Loucy (cell line): ENCODE data around the gene ARG1.

Experiments used
- H2AFZ ChIP-seq: fragments of 200-600 bp; sonication (generic); 2 replicates; pipeline ENCODE4 v1.6.0; 2016; ENCODE audit warnings: antibody characterized with exemption, mild to moderate bottlenecking, low read length, moderate library complexity
- H3F3A ChIP-seq: fragments of 200-600 bp; 2 replicates; pipeline ENCODE4 v1.6.0; 2016; ENCODE audit warnings: antibody characterized with exemption, low read depth, mild to moderate bottlenecking
- H3K27me3 ChIP-seq: fragments of 200-600 bp; sonication (generic); 2 replicates; pipeline ENCODE4 v1.6.1; 2014; ENCODE audit warnings: low read length, mild to moderate bottlenecking; ENCODE audit not compliant: insufficient read depth, poor library complexity, severe bottlenecking
- H3K36me3 ChIP-seq: fragments of 200-600 bp; sonication (generic); 2 replicates; pipeline ENCODE4 v1.6.1; 2016; ENCODE audit warnings: low read length; ENCODE audit not compliant: insufficient read depth
- H3K4me1 ChIP-seq: fragments of 200-600 bp; sonication (generic); 2 replicates; pipeline ENCODE4 v1.5.1; 2014; ENCODE audit warnings: low read length, mild to moderate bottlenecking; ENCODE audit not compliant: insufficient read depth, poor library complexity, severe bottlenecking
- H3K4me2 ChIP-seq: fragments of 200-600 bp; sonication (generic); 2 replicates; pipeline ENCODE4 v1.6.0; 2014; ENCODE audit warnings: antibody characterized with exemption, low read length, low read depth, mild to moderate bottlenecking; ENCODE audit not compliant: poor library complexity, severe bottlenecking
- H3K4me3 ChIP-seq: fragments of 200-600 bp; sonication (generic); 2 replicates; pipeline ENCODE4 v1.5.1; 2014; ENCODE audit warnings: low read length, mild to moderate bottlenecking, mixed read lengths; ENCODE audit not compliant: poor library complexity, severe bottlenecking
- H3K79me2 ChIP-seq: fragments of 200-600 bp; sonication (generic); 2 replicates; pipeline ENCODE4 v1.6.1; 2014; ENCODE audit warnings: low read length; ENCODE audit not compliant: insufficient read depth
- H3K9ac ChIP-seq: fragments of 200-600 bp; sonication (generic); 2 replicates; pipeline ENCODE4 v1.6.0; 2014; ENCODE audit warnings: mild to moderate bottlenecking, low read depth, low read length, moderate library complexity; ENCODE audit not compliant: poor library complexity, severe bottlenecking
- H3K9me2 ChIP-seq: fragments of 200-600 bp; sonication (generic); replicated peaks from 2 replicates; pipeline ENCODE4 v1.6.1; 2016; ENCODE audit warnings: low read depth, low read length, mixed read lengths
- H3K9me3 ChIP-seq: fragments of 200-600 bp; sonication (generic); 2 replicates; pipeline ENCODE4 v1.6.1; 2014; ENCODE audit warnings: mild to moderate bottlenecking, antibody characterized with exemption, low read length, low read depth; ENCODE audit not compliant: insufficient read depth
- H4K20me1 ChIP-seq: fragments of 200-600 bp; sonication (generic); 2 replicates; pipeline ENCODE4 v1.6.0; 2014; ENCODE audit warnings: antibody characterized with exemption, low read length, mild to moderate bottlenecking; ENCODE audit not compliant: insufficient read depth, poor library complexity, severe bottlenecking
- CTCF ChIP-seq: fragments of 200-600 bp; sonication (generic); conservative IDR thresholded peaks from 2 replicates; pipeline ENCODE4 v1.5.1; 2014; ENCODE audit warnings: mild to moderate bottlenecking, antibody characterized with exemption, low read length
- EZH2phosphoT487 ChIP-seq: fragments of 200-600 bp; IDR thresholded peaks from 2 replicates; pipeline ENCODE4 v1.6.1; 2018; ENCODE audit warnings: antibody characterized with exemption, mild to moderate bottlenecking, moderate library complexity, borderline replicate concordance

Gene ARG1

GRCh38 chr6:131629651-131630050 is 56.6 kb downstream of the ARG1 start:
- Histone ChIP-seq H3K4me1 (peaks cover 21% of the 10 kb centered on the region), H3K4me3 (no peak overlapping the region), H3F3A (no peaks in the 10 kb centered on the region), H3K9me2 (no peaks in the 10 kb centered on the region), H3K79me2 (peaks cover 29% of the 10 kb centered on the region), H3K9ac (no peak overlapping the region), H3K36me3 (peaks cover 3% of the 10 kb centered on the region; the same call in 1 of the 2 replicates), H3K4me2 (peak overlapping the region; percentile 75), H4K20me1 (peaks cover 13% of the 10 kb centered on the region), H2AFZ (peak overlapping the region; percentile 44; the same call in 1 of the 2 replicates), H3K27me3 (no peaks in the 10 kb centered on the region), H3K9me3 (no peaks in the 10 kb centered on the region)
- TF ChIP-seq EZH2phosphoT487 (no peak), CTCF (no peak)

GRCh38 chr6:131631625-131632289 is 58.7 kb downstream of the ARG1 start:
- Histone ChIP-seq H3K4me3 (no peak overlapping the region), H3K4me1 (peaks cover 14% of the 10 kb centered on the region), H3K36me3 (no peaks in the 10 kb centered on the region), H3K4me2 (no peak overlapping the region), H3K9me2 (no peaks in the 10 kb centered on the region), H3K9me3 (no peaks in the 10 kb centered on the region), H3K79me2 (peaks cover 12% of the 10 kb centered on the region), H3F3A (no peaks in the 10 kb centered on the region), H4K20me1 (peaks cover 9% of the 10 kb centered on the region), H2AFZ (no peak overlapping the region; the same call in 1 of the 2 replicates), H3K9ac (no peak overlapping the region), H3K27me3 (no peaks in the 10 kb centered on the region)
- TF ChIP-seq CTCF: no peak
- no peak for TF ChIP-seq EZH2phosphoT487
